ENCODE data around the gene SYNJ2.

Gene SYNJ2

DNA sequence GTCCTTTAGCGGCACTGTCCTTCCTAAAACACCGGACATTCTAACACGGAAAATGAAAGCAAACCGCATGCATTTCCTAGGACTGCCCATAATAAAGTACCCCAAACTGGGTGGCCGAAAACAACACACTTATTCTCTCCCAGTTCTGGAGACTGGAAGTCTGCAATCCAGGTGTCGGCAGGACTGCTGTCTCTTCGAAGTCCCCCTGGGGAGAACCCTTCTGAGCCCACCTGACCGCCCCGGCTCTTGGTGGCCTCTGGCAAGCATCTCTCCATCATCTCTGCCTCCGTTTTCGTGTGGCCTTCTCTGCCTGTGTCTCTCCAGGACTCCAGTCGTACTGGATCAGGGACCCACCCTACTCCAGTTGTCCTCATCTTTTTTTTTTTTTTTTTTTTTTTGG, 55.4 kb downstream of the SYNJ2 start:
- TF ChIP-seq, protein P1, sequence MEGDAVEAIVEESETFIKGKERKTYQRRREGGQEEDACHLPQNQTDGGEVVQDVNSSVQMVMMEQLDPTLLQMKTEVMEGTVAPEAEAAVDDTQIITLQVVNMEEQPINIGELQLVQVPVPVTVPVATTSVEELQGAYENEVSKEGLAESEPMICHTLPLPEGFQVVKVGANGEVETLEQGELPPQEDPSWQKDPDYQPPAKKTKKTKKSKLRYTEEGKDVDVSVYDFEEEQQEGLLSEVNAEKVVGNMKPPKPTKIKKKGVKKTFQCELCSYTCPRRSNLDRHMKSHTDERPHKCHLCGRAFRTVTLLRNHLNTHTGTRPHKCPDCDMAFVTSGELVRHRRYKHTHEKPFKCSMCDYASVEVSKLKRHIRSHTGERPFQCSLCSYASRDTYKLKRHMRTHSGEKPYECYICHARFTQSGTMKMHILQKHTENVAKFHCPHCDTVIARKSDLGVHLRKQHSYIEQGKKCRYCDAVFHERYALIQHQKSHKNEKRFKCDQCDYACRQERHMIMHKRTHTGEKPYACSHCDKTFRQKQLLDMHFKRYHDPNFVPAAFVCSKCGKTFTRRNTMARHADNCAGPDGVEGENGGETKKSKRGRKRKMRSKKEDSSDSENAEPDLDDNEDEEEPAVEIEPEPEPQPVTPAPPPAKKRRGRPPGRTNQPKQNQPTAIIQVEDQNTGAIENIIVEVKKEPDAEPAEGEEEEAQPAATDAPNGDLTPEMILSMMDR (conservative IDR thresholded peaks at IDR 0.05): no peak

GRCh38 chr6:158037771-158038170, 56.1 kb downstream of the SYNJ2 start:
- TF ChIP-seq, protein P1 (conservative IDR thresholded peaks at IDR 0.05): no peak
- H3K27ac ChIP-seq: no peak overlapping the region

More for the DNA sequence above, 55.4 kb downstream of the SYNJ2 start:
- no peak overlapping the region for H3K27ac ChIP-seq

DNA sequence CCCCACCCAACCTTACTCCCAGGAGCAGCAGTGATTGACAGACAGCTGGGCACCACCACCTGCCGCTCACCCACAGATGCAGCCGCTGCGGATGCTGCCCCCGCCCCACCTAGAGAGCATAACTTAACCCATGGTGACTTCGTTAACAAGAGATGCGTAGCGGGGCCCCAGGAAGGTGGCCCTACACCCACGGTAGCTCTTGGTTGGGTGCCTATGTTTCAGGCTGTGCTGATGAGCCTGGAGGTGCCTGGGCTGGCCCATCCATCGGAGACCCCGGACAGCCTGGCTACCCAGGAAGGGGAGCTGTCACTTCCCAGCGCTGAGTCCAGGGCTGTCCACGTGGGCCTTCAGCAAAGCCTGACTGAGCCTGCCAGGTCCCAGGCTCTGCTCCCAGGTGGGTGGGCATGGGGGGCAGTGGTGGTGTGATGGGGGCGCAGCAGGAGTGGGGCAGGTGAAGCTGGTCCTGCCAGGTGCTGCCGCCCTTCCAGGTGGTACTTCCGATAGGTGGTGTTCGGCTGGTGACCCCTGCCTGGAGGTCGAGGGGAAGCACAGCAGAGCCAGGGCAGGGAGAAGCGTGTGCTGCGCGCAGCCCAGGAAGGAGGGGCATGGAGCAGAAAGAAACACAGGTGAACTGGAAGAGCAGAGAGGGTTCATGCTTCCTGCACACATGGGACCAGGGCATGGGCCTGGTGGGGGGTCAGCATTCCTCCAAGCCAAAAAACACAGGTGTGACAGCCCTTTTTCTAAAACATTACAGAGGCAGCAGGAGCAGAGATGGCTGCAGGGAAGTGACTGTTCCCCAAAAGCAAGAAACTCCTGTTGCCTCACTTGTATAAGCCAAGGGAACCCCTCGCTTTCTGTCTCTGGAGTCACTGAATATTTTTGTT, 56.9 kb downstream of the SYNJ2 start:
- H3K27ac ChIP-seq: peak overlapping the region; percentile 69
- TF ChIP-seq, protein P1 (conservative IDR thresholded peaks at IDR 0.05): no peak

GRCh38 chr6:158039178-158039557, 57.5 kb downstream of the SYNJ2 start:
- TF ChIP-seq, protein P1 (conservative IDR thresholded peaks at IDR 0.05): no peak
- H3K27ac ChIP-seq: peak overlapping the region; percentile 69

- peak overlapping the region; percentile 69 for H3K27ac ChIP-seq
Measured at GRCh38 chr6:158039571-158040050, 57.9 kb downstream of the SYNJ2 start.

GRCh38 chr6:158040051-158040803, 58.6 kb downstream of the SYNJ2 start:
- TF ChIP-seq, protein P1 (conservative IDR thresholded peaks at IDR 0.05): no peak
- H3K27ac ChIP-seq: peak overlapping the region; percentile 69

More at GRCh38 chr6:158039571-158040050, 57.9 kb downstream of the SYNJ2 start:
- TF ChIP-seq, protein P1 (conservative IDR thresholded peaks at IDR 0.05): no peak

DNA sequence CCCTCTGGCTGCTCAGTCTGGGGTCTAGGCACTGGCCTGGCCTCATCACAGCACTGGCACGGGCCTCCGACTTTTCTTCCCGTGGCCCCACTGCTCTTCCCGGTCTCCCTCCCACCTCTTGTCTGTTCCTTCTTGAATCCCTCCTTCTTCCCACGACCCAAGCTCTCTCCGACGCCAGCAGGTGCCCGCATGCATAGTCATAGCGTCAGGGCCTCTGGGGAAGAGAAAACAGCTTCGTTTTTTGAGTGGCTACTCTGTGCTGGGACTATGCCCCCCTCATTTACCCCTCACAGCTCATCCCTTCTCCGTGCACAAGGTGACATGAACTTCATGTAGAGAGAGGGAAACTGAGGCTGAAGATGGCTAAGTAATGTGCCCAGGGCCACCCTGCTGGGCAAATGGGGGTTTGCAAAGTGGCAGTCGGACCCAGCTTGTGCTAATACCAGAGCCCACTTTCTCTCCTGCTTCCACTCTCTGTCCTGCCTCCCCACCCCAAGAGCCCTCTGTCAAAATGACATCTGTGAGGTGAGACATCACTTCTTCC, 59.2 kb downstream of the SYNJ2 start:
- TF ChIP-seq, protein P1 (conservative IDR thresholded peaks at IDR 0.05): no peak
- peak overlapping the region; percentile 69 for H3K27ac ChIP-seq
